Gastrocnemius medialis (tissue), 4 donors: ENCODE measurements around the gene EPHX1.

ENCODE experiments used
- POLR2A ChIP-seq, 2 donors: fragments of 450-650 bp; IDR thresholded peaks; one replicate each; pipeline ENCODE4 v1.6.1; 2017; ENCODE audit warnings: antibody characterized with exemption in 2 of 2, mild to moderate bottlenecking in 2 of 2, moderate library complexity in 2 of 2
- TF ChIP-seq, protein P1 (sequence below), 5 experiments: fragments of 450-650 bp in 3 of 5; fragments of 200-600 bp in 2 of 5; sonication (generic) in 2 of 5; IDR thresholded peaks in 4 of 5; conservative IDR thresholded peaks in 1 of 5; 1 replicate in 4 of 5; 2 replicates in 1 of 5; pipeline ENCODE4 v1.5.1; 2016 to 2019; ENCODE audit warnings: antibody characterized with exemption in 5 of 5, mild to moderate bottlenecking in 3 of 5, moderate library complexity in 3 of 5

DNA sequence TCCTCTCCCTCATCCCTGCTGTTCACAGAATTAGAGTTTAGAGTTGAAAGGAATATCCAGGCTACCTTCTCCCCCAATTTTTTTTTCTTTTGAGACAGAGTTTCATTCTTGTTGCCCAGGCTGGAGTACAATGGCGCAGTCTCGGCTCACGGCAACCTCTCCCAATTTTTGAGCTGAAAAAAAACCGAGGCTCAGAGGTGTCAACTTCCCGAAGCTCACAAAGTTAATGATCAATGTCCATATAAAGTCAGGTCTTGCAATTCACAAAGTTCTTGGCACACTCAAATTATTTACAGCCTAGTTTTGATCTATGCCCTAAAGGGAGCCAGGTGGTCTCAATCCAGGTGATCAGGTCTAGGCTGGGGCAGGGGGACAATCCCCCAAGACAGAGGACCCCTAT is 79.8 kb downstream of the EPHX1 start:
- TF ChIP-seq, protein P1, sequence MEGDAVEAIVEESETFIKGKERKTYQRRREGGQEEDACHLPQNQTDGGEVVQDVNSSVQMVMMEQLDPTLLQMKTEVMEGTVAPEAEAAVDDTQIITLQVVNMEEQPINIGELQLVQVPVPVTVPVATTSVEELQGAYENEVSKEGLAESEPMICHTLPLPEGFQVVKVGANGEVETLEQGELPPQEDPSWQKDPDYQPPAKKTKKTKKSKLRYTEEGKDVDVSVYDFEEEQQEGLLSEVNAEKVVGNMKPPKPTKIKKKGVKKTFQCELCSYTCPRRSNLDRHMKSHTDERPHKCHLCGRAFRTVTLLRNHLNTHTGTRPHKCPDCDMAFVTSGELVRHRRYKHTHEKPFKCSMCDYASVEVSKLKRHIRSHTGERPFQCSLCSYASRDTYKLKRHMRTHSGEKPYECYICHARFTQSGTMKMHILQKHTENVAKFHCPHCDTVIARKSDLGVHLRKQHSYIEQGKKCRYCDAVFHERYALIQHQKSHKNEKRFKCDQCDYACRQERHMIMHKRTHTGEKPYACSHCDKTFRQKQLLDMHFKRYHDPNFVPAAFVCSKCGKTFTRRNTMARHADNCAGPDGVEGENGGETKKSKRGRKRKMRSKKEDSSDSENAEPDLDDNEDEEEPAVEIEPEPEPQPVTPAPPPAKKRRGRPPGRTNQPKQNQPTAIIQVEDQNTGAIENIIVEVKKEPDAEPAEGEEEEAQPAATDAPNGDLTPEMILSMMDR (IDR thresholded peaks at IDR 0.05 in 4 of 5, conservative IDR thresholded peaks at IDR 0.05 in 1 of 5) = no peak
- TF ChIP-seq POLR2A (IDR thresholded peaks at IDR 0.05) = no peak
